Stimulated activated CD8-positive, alpha-beta memory T cell treated with anti-CD3 and anti-CD28 coated beads, Interleukin-7, amount 100 ng/mL, for 4 hours (primary cell): Measurements from ENCODE around the gene CDC23.
"Not testable (repeated sequence)": the region's sequence is repeated elsewhere in the genome, so short reads cannot be mapped to it uniquely, and the experiment has no call there.

ENCODE experiments used
- DNase-seq, 2 donors: peaks; one replicate each; pipeline ENCODE4 v3.0.0-alpha.2; 2020; ENCODE audit warnings: low read depth in 2 of 2

Gene CDC23

DNA sequence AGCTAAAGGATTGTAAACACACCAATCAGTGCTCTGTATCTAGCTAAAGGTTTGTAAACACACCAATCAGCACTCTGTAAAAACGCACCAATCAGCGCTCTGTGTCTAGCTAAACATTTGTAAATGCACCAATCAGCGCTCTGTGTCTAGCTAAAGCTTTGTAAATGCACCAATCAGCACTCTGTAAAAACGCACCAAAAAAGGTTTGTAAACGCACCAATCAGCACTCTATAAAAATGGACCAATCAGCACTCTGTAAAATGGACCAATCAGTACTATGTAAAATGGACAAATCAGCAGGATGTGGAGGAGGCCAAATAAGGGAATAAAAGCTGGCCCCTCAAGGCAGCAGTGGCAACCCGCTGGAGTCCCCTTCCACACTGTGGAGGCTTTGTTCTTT is 69.5 kb downstream of the CDC23 start:
- not testable (repeated sequence) for DNase-seq

DNA sequence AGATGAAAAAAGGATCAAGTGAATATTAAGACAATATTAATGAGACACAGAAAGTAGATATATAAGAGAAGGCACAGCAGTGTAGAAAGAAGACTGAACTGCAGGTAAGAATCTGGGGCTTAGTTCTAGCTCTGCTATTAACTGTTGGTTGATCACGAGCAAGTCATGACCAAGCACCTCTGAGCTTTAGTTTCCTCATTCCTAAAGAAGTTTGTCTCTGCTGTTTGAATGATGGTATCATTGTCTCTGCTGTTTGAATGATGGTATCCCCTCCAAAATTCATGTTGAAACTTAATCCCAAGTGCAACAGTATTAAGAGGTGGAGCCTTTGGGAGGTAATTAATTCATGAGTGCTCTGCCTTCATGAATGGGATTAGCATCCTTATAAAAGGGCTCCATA is 71.4 kb downstream of the CDC23 start:
- DNase-seq: no peak

DNA sequence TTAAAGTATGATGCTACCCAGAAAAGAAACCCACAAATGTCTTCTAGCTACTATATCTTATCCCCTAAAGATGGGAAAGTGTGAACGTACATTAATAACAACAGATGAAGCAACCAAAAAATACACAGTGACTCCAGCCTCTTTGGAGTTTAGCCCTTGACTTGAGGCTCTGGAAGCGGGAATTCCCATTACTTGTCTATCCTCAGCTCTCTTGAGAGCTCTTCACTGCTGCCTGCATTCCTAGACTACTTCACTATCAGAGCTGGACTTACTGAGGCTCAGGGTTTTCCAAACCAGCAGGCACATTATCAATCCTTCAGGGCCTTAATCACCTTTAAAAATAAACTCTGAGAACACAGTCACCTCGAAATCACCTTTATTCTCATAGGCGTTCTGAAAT is 72.9 kb downstream of the CDC23 start:
- no peak for DNase-seq

DNA sequence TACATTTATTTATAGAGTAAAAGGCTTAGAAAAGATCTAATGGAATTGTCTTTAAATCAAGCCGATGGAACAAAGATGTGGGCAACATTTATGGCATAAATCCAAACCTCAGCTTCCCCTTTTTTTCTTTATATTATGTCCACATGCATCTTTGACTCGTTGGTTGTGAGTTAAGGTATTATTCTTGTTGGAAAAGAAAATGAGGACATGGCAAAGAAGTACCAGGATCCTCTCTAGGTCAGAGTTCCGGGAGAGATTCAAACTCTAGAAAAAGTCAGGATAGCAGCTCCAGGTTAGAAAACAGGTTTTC is 73.4 kb downstream of the CDC23 start:
- no peak for DNase-seq

DNA sequence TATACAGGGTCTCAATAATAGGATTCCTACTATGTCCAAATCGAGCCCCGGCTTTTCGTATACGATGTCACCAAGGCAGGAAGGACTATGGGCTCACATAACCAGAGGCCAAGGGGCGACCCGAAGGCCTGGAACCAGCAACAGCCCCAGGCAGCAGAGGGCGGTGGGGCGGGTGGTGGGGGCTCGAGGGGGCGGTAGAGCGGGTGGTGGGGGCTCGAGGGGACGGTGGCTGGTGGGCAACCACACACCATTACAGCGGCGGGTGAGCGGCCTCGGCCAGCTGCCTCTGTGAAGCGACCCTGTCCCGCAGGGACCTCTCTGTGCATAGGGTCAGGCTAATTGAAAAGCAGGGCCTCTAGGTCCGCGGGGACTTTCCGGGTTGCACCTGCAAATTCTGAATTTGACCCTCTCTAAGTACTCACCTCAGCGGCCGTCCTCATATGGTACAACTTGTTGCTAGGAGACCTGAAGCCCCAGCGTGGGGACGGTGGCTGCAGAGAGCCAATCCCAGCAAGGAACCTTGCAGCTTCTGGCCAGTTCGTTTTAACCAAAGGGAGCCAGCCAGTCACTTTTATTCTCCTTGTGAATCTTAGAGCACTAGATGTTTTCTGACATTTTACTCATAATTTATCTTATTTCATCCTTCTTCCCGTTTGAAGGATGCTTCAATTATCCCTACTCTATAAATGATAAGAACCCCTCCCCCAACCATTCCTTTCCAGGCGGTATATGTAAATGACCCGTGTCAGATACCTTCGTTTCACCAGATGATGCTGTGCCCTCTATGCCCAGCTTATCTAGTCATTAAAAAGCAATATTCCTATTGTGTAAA is 74.0 kb downstream of the CDC23 start, which contains the start of gene NME5:
Gene NME5 (minus strand): TSS at position 480 of the 832 bp plus-strand sequence. CDS start 648 bp downstream, outside the sequence.
- DNase-seq: no peak
